ENCODE data around the gene THOC6. TPM values are rescaled to one million over a fixed set of nuclear protein-coding genes. Genes with fewer than 3 reads are reported as not detected.
A peak's percentile ranks its signal among the peaks of the same experiment; 100 is the strongest.

The THOC6 gene
- total RNA-seq, 1 experiment from 2014 or later = 76.5 TPM

DNA sequence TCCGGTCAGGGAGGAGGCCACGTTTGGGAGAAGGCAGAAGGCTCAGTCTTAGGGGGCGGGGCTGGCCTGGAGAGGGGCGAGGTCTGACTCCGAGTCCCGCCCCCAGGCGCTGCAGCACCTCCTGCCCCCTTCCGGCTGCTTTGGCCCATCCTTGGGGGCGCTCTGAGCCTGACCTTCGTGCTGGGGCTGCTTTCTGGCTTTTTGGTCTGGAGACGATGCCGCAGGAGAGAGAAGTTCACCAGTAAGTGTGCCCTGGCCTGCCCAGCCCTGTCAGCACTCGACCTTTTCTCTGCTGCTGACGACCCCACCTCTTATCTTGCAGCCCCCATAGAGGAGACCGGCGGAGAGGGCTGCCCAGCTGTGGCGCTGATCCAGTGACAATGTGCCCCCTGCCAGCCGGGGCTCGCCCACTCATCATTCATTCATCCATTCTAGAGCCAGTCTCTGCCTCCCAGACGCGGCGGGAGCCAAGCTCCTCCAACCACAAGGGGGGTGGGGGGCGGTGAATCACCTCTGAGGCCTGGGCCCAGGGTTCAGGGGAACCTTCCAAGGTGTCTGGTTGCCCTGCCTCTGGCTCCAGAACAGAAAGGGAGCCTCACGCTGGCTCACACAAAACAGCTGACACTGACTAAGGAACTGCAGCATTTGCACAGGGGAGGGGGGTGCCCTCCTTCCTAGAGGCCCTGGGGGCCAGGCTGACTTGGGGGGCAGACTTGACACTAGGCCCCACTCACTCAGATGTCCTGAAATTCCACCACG lies 2.2 kb upstream of the THOC6 start (continued):
- TF ChIP-seq, protein P1, sequence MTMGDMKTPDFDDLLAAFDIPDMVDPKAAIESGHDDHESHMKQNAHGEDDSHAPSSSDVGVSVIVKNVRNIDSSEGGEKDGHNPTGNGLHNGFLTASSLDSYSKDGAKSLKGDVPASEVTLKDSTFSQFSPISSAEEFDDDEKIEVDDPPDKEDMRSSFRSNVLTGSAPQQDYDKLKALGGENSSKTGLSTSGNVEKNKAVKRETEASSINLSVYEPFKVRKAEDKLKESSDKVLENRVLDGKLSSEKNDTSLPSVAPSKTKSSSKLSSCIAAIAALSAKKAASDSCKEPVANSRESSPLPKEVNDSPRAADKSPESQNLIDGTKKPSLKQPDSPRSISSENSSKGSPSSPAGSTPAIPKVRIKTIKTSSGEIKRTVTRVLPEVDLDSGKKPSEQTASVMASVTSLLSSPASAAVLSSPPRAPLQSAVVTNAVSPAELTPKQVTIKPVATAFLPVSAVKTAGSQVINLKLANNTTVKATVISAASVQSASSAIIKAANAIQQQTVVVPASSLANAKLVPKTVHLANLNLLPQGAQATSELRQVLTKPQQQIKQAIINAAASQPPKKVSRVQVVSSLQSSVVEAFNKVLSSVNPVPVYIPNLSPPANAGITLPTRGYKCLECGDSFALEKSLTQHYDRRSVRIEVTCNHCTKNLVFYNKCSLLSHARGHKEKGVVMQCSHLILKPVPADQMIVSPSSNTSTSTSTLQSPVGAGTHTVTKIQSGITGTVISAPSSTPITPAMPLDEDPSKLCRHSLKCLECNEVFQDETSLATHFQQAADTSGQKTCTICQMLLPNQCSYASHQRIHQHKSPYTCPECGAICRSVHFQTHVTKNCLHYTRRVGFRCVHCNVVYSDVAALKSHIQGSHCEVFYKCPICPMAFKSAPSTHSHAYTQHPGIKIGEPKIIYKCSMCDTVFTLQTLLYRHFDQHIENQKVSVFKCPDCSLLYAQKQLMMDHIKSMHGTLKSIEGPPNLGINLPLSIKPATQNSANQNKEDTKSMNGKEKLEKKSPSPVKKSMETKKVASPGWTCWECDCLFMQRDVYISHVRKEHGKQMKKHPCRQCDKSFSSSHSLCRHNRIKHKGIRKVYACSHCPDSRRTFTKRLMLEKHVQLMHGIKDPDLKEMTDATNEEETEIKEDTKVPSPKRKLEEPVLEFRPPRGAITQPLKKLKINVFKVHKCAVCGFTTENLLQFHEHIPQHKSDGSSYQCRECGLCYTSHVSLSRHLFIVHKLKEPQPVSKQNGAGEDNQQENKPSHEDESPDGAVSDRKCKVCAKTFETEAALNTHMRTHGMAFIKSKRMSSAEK (CRISPR knock-in tag; IDR thresholded peaks at IDR 0.05; ENCODE audit: borderline replicate concordance) = no peak
- TF ChIP-seq, protein P2, sequence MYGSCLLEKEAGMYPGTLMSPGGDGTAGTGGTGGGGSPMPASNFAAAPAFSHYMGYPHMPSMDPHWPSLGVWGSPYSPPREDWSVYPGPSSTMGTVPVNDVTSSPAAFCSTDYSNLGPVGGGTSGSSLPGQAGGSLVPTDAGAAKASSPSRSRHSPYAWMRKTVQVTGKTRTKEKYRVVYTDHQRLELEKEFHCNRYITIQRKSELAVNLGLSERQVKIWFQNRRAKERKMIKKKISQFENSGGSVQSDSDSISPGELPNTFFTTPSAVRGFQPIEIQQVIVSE (CRISPR knock-in tag; IDR thresholded peaks at IDR 0.05; ENCODE audit: borderline replicate concordance) = no peak
- TF ChIP-seq, protein P3, sequence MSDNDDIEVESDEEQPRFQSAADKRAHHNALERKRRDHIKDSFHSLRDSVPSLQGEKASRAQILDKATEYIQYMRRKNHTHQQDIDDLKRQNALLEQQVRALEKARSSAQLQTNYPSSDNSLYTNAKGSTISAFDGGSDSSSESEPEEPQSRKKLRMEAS (CRISPR knock-in tag; IDR thresholded peaks at IDR 0.05) = no peak
- TF ChIP-seq MYBL2 (CRISPR knock-in tag; IDR thresholded peaks at IDR 0.05) (no peak), ZNF671 (CRISPR knock-in tag; IDR thresholded peaks at IDR 0.05) (no peak), IRF2 (CRISPR knock-in tag; IDR thresholded peaks at IDR 0.05; ENCODE audit: borderline replicate concordance, low read depth) (no peak), ELF4 (CRISPR knock-in tag; IDR thresholded peaks at IDR 0.05; ENCODE audit: low read depth) (no peak), FOXJ3 (CRISPR knock-in tag; IDR thresholded peaks at IDR 0.05; ENCODE audit: borderline replicate concordance) (no peak), ZNF317 (CRISPR knock-in tag; IDR thresholded peaks at IDR 0.05; ENCODE audit: borderline replicate concordance, low read depth) (no peak), TEAD4 (CRISPR knock-in tag; IDR thresholded peaks at IDR 0.05) (no peak), KAT7 (CRISPR knock-in tag; IDR thresholded peaks at IDR 0.05; ENCODE audit: borderline replicate concordance) (peak; percentile 52; the same call in 1 of the 2 replicates), ZNF423 (CRISPR knock-in tag; IDR thresholded peaks at IDR 0.05) (no peak)
- TF ChIP-seq, protein P4, sequence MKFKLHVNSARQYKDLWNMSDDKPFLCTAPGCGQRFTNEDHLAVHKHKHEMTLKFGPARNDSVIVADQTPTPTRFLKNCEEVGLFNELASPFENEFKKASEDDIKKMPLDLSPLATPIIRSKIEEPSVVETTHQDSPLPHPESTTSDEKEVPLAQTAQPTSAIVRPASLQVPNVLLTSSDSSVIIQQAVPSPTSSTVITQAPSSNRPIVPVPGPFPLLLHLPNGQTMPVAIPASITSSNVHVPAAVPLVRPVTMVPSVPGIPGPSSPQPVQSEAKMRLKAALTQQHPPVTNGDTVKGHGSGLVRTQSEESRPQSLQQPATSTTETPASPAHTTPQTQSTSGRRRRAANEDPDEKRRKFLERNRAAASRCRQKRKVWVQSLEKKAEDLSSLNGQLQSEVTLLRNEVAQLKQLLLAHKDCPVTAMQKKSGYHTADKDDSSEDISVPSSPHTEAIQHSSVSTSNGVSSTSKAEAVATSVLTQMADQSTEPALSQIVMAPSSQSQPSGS (CRISPR knock-in tag; IDR thresholded peaks at IDR 0.05; ENCODE audit: borderline replicate concordance, low read depth) = no peak
- TF ChIP-seq, protein P5, sequence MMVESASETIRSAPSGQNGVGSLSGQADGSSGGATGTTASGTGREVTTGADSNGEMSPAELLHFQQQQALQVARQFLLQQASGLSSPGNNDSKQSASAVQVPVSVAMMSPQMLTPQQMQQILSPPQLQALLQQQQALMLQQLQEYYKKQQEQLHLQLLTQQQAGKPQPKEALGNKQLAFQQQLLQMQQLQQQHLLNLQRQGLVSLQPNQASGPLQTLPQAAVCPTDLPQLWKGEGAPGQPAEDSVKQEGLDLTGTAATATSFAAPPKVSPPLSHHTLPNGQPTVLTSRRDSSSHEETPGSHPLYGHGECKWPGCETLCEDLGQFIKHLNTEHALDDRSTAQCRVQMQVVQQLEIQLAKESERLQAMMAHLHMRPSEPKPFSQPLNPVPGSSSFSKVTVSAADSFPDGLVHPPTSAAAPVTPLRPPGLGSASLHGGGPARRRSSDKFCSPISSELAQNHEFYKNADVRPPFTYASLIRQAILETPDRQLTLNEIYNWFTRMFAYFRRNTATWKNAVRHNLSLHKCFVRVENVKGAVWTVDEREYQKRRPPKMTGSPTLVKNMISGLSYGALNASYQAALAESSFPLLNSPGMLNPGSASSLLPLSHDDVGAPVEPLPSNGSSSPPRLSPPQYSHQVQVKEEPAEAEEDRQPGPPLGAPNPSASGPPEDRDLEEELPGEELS (CRISPR knock-in tag; IDR thresholded peaks at IDR 0.05) = no peak
- TF ChIP-seq, protein P6, sequence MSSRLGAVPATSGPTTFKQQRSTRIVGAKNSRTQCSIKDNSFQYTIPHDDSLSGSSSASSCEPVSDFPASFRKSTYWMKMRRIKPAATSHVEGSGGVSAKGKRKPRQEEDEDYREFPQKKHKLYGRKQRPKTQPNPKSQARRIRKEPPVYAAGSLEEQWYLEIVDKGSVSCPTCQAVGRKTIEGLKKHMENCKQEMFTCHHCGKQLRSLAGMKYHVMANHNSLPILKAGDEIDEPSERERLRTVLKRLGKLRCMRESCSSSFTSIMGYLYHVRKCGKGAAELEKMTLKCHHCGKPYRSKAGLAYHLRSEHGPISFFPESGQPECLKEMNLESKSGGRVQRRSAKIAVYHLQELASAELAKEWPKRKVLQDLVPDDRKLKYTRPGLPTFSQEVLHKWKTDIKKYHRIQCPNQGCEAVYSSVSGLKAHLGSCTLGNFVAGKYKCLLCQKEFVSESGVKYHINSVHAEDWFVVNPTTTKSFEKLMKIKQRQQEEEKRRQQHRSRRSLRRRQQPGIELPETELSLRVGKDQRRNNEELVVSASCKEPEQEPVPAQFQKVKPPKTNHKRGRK (CRISPR knock-in tag; IDR thresholded peaks at IDR 0.05; ENCODE audit: borderline replicate concordance) = no peak
- TF ChIP-seq, protein P7, sequence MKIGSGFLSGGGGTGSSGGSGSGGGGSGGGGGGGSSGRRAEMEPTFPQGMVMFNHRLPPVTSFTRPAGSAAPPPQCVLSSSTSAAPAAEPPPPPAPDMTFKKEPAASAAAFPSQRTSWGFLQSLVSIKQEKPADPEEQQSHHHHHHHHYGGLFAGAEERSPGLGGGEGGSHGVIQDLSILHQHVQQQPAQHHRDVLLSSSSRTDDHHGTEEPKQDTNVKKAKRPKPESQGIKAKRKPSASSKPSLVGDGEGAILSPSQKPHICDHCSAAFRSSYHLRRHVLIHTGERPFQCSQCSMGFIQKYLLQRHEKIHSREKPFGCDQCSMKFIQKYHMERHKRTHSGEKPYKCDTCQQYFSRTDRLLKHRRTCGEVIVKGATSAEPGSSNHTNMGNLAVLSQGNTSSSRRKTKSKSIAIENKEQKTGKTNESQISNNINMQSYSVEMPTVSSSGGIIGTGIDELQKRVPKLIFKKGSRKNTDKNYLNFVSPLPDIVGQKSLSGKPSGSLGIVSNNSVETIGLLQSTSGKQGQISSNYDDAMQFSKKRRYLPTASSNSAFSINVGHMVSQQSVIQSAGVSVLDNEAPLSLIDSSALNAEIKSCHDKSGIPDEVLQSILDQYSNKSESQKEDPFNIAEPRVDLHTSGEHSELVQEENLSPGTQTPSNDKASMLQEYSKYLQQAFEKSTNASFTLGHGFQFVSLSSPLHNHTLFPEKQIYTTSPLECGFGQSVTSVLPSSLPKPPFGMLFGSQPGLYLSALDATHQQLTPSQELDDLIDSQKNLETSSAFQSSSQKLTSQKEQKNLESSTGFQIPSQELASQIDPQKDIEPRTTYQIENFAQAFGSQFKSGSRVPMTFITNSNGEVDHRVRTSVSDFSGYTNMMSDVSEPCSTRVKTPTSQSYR (CRISPR knock-in tag; IDR thresholded peaks at IDR 0.05) = peak; percentile 5; the same call in 1 of the 2 replicates
- TF ChIP-seq, protein P8, sequence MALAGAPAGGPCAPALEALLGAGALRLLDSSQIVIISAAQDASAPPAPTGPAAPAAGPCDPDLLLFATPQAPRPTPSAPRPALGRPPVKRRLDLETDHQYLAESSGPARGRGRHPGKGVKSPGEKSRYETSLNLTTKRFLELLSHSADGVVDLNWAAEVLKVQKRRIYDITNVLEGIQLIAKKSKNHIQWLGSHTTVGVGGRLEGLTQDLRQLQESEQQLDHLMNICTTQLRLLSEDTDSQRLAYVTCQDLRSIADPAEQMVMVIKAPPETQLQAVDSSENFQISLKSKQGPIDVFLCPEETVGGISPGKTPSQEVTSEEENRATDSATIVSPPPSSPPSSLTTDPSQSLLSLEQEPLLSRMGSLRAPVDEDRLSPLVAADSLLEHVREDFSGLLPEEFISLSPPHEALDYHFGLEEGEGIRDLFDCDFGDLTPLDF (CRISPR knock-in tag; IDR thresholded peaks at IDR 0.05) = no peak
- TF ChIP-seq, protein P9, sequence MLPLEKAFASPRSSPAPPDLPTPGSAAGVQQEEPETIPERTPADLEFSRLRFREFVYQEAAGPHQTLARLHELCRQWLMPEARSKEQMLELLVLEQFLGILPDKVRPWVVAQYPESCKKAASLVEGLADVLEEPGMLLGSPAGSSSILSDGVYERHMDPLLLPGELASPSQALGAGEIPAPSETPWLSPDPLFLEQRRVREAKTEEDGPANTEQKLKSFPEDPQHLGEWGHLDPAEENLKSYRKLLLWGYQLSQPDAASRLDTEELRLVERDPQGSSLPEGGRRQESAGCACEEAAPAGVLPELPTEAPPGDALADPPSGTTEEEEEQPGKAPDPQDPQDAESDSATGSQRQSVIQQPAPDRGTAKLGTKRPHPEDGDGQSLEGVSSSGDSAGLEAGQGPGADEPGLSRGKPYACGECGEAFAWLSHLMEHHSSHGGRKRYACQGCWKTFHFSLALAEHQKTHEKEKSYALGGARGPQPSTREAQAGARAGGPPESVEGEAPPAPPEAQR (CRISPR knock-in tag; IDR thresholded peaks at IDR 0.05) = no peak
- TF ChIP-seq, protein P10, sequence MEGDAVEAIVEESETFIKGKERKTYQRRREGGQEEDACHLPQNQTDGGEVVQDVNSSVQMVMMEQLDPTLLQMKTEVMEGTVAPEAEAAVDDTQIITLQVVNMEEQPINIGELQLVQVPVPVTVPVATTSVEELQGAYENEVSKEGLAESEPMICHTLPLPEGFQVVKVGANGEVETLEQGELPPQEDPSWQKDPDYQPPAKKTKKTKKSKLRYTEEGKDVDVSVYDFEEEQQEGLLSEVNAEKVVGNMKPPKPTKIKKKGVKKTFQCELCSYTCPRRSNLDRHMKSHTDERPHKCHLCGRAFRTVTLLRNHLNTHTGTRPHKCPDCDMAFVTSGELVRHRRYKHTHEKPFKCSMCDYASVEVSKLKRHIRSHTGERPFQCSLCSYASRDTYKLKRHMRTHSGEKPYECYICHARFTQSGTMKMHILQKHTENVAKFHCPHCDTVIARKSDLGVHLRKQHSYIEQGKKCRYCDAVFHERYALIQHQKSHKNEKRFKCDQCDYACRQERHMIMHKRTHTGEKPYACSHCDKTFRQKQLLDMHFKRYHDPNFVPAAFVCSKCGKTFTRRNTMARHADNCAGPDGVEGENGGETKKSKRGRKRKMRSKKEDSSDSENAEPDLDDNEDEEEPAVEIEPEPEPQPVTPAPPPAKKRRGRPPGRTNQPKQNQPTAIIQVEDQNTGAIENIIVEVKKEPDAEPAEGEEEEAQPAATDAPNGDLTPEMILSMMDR (IDR thresholded peaks at IDR 0.05) = no peak

Measured in WTC11 (cell line).